Immature natural killer cell (primary cell): ENCODE measurements around the gene NKAIN1. TPM values are rescaled to one million over a fixed set of nuclear protein-coding genes. Genes with fewer than 3 reads are reported as not detected.

Experiments used
- polyA plus RNA-seq, 3 donors: library from polyadenylated mRNA; unstranded; fragments of 300-500 nt; fragmentation: Illumina TruSeq; gene quantifications; one replicate each; pipeline ENCODE4 v1.2.3, GENCODE V29; 2021

The NKAIN1 gene
- polyA plus RNA-seq, 3 donors from 2014 or later = 0.35 TPM; not detected in 2

Other genes with a start within 250 kb of the NKAIN1 start
- gene PUM1, start 174.2 kb downstream of the NKAIN1 start, polyA plus RNA-seq = 100 to 1,000 TPM in 2 of 3 donors, 10 to 100 TPM in 1; 63.3 to 105 (median 103) TPM
- 100 to 1,000 TPM in 2 of 3 donors, 10 to 100 TPM in 1; 80.7 to 150 (median 101) TPM for gene SNRNP40, start 56.9 kb upstream of the NKAIN1 start, polyA plus RNA-seq
- 100 to 1,000 TPM in 1 of 3 donors, 10 to 100 TPM in 2; 72.0 to 133 (median 74.1) TPM for gene ZCCHC17, start 57.1 kb upstream of the NKAIN1 start, polyA plus RNA-seq
- not detected for gene FABP3, start 133.2 kb upstream of the NKAIN1 start, polyA plus RNA-seq
- not detected for gene SERINC2, start 173.3 kb upstream of the NKAIN1 start, polyA plus RNA-seq